GM19324 (cell line): ENCODE results near the gene PERM1.
"Not testable (repeated sequence)": the region's sequence is repeated elsewhere in the genome, so short reads cannot be mapped to it uniquely, and the experiment has no call there.

Experiments
- ATAC-seq: cut with Tn5 transposase; IDR thresholded peaks from one replicate; pipeline ENCODE4 v1.9.1; 2021; ENCODE audit warnings: mild to moderate bottlenecking, moderate library complexity; ENCODE audit not compliant: unreplicated experiment, low FRiP score

The PERM1 gene

GRCh38 chr1:952201-952600, 29.7 kb downstream of the PERM1 start:
- ATAC-seq = no peak

DNA sequence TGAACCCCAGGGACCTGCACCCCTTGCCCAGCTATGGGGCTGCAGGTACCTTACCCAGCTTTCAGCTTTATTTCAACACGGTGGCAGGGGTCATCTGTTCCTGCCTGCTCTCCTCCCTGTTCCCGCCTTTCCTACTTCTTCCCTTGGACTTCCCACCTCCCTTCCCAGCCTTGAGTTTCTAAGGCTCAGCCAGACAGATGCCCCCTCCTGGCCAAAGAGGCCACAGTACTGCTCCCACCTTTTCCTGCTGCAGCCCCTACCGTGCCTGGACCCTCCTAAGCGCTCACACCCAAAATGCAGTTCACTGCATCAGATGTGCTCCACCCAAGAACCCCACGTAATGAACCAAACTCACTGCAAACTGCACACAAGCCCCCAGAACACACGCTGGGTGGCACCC, 30.5 kb downstream of the PERM1 start:
- no peak for ATAC-seq

DNA sequence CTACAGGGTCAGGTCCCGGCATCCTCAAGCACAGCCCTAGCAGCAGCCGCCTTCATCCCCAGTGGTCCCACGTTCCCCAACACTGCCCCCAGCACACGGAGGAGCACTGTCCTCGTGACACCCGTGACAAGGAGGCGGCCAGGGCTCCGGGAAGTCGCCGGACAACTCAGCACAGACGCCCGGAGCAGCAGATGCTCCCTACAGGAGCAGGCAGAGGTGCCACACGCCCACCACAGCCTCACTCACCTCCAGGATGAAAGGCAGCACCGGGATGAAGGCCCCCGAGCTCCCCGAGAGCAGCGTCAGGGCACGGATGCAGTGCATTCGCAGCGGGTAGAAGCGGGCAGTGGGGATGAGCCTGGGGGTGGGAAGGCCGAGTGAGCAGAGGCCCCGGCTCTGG, 31.0 kb downstream of the PERM1 start:
- no peak for ATAC-seq

- no peak for ATAC-seq
These were observed 31.6 kb downstream of the PERM1 start for GRCh38 chr1:950268-950667.

DNA sequence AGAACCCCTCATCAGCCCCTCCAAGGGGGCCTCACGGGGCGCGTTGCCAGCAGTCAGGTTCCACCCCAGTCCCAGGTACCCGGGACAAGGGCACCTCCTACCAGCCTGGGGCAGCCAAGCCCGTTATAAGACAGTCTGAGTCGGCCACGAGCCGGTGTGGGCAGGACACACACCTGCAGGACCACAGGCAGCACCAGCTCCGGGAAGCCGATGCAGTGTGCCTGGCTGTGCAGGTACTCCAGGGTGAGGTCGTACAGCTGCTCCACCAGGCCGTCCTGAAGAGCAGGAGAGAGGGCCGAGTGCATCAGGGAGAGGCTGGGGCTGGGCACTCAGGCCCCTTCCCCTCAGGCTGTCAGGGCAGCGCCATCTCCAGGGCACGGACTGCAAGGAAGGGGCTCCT, 33.9 kb downstream of the PERM1 start:
- ATAC-seq = no peak

DNA sequence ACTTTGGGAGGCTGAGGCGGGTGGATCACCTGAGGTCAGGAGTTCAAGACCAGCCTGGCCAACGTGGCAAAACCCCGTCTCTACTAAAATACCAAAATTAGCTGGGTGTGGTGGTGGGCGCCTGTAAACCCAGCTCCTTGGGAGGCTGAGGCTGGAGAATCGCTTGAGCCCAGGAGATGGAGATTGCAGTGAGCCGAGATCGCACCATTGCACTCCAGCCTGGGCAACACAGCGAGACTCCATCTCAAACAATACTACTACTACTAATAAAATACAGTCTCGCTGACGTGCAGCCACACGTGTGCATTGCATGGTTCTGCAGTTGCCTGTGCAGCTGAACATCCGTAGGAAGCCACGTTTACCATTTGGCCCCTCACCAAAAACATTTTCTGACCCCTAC, 35.1 kb downstream of the PERM1 start:
- ATAC-seq = not testable (repeated sequence)

GRCh38 chr1:945688-946556, 36.0 kb downstream of the PERM1 start:
- ATAC-seq = no peak

GRCh38 chr1:944341-945325, 37.3 kb downstream of the PERM1 start:
- no peak for ATAC-seq

DNA sequence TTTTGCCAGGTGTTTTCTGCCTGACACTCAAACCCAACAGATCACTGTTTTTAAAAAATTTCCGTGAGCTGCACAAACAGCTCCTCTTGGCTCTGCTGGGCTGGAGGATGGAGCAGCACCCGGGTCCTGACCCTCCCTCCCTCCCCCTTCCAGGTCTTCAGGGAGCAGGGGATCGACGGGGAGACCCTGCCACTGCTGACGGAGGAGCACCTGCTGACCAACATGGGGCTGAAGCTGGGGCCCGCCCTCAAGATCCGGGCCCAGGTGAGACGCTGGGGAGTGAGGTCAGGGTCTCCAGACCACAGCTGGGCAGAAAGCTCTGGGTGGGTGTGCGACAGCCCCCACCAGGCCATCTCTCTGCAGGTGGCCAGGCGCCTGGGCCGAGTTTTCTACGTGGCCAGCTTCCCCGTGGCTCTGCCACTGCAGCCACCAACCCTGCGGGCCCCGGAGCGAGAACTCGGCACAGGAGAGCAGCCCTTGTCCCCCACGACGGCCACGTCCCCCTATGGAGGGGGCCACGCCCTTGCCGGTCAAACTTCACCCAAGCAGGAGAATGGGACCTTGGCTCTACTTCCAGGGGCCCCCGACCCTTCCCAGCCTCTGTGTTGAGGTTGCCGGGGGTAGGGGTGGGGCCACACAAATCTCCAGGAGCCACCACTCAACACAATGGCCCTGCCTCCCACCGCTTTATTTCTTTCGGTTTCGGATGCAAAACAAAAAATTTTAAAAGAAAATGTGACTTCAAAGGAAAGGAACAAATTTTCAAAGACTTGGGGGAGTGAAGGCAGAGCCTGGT, 38.1 kb downstream of the PERM1 start:
- no peak for ATAC-seq

- no peak for ATAC-seq
These were observed 38.9 kb downstream of the PERM1 start for GRCh38 chr1:942864-943533.

GRCh38 chr1:942411-942821, 39.5 kb downstream of the PERM1 start:
- no peak for ATAC-seq

- ATAC-seq = no peak
These were observed 40.1 kb downstream of the PERM1 start for GRCh38 chr1:941588-942383.

DNA sequence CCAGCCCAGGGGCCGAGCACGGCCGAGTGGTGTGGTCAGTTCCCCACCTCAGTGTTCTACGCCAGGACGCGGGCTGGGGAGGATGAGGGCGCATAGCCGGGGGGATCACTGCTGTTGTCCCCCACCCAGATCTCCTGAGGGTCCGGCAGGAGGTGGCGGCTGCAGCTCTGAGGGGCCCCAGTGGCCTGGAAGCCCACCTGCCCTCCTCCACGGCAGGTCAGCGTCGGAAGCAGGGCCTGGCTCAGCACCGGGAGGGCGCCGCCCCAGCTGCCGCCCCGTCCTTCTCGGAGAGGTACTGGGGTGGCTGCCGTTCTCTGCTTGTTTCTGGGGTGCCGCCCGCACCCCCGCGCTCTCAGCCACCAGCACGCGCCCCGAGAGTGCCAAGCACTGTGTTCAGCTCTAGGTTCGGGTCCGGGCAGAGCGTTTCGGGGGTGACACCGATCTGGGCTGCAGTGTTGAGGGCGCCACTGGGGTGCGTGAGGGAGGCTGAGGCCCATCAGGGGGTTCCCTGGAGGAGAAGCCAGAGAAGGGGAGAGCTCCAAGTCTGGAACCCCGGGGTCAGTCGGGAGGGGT, 40.8 kb downstream of the PERM1 start:
- ATAC-seq = no peak

DNA sequence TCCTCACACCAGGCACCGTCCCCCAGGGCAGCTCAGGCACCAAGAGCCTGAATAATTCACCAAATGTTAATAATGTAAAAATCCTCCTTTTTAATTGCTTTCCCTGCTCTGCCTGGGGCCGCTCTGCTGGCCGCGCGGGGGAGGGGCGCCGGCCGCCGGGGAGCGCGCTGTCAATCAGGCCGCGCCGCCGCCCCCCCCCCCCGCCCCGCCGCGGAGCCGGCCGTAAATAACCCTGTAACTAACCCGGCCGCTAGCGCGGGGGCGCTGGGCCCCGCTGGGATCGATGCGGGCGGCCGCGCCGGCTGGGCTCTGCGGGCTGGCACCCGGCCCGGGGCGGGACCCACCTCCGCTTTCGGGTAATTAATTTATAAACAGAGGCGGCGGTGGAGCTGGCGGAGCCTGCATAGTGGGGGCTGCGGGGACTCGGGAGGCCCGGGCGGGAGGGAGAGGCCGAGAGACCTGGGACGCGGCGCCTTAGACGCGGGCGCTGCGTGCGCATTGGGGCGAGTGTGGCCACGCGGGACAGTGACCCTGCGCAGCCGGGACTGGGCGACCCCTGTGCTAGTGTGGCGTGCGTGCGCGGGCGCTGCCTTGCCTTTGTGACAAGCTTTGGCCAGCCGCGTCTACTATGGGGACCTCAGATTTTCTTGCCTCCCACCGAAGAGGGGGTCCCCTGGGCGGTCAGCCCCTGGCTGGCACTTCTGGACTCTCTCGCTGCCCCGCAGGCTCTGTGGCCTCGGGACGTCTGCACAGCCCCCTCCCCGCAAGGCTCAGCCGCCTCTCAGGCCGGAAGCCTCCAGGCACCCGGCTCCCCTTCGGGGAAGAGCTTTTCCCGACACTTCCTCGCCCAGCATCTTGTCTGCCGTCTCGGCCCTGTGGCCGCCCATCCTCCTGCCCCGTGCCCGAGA, 41.5 kb downstream of the PERM1 start:
- no peak for ATAC-seq

DNA sequence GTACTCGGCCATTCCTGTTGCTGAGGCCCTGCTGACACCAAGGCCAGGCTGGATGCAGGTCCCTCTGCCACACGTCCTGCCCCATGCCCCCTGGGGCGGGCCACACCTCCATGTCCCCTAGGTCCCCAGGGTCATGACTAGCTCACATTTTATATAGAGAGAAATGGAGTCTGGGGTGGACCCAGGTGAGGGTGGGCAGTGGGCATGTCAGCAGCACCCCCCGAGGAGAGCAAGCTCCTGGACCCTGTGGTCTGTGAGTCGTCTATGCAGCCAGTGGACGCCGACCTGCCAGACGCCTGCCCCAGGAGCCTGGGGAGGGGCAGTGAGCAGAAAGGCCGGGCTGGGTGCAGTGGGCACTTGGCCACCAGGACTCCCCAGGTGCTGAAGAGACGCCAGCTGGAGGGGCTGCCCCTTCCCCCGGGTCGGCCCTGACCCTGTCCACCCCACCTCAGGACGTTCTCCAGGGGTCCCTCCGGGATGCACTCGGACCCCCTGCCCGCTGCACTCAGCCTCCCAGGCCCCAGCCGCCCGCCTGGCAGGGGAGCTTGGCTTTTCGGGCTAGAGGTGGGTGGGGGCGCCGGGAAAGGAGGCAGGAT, 42.3 kb downstream of the PERM1 start:
- no peak for ATAC-seq

GRCh38 chr1:938711-939489, 43.0 kb downstream of the PERM1 start:
- ATAC-seq = no peak
